HCT116 (cell line): ENCODE results near the gene KAZN. TPM values are rescaled to one million over a fixed set of nuclear protein-coding genes. Genes with fewer than 3 reads are reported as not detected.

Experiments used
- ATAC-seq: fragments of 200-7000 bp; cut with Tn5 transposase; 2 replicates; pipeline ENCODE4 v1.9.1; 2020; ENCODE audit warnings: mild to moderate bottlenecking, moderate library complexity
- BruUV-seq: library from RNA; stranded (reverse); fragments of 400-500 nt; replicated peaks from 2 replicates; lab custom pipeline; 2021; lab: Mats Ljungman, UMichigan
- CTCF ChIA-PET: fragments of 300-600 bp; sonication (Branson Sonifier 250); formaldehyde crosslinking; loops from one replicate; lab custom pipeline; 2021; ENCODE audit warnings: antibody characterized with exemption; lab: Charles Lee
- POLR2A ChIA-PET: fragments of 300-600, 350-600 bp; sonication (Branson Sonifier 250); formaldehyde crosslinking; loops from one replicate; lab custom pipeline; 2021; ENCODE audit warnings: antibody characterized with exemption; lab: Charles Lee
- RAD21 ChIA-PET, 2 experiments: fragments of 300-600 bp; sonication (Branson Sonifier 250); formaldehyde crosslinking; loops; one replicate each; lab custom pipeline; 2023; ENCODE audit warnings: low total read pairs in 2 of 2; ENCODE audit not compliant: uncharacterized antibody in 2 of 2, unreplicated experiment in 2 of 2, low non-redundant PET in 1 of 2; lab: Charles Lee
- DNase-seq: peaks from one replicate; pipeline ENCODE4 v3.0.0-alpha.2; 2010; ENCODE audit warnings: low read depth, low spot score
- H2AFZ ChIP-seq: fragments of 200-600 bp; shearing (Covaris generic), sonication (generic); 2 replicates; pipeline ENCODE4 v1.6.1; 2017; ENCODE audit warnings: low read depth, mixed run types, mixed read lengths, antibody characterized with exemption, low read length; ENCODE audit not compliant: poor library complexity, severe bottlenecking
- H3K27ac ChIP-seq: 2 replicates; pipeline ENCODE4 v1.5.1; 2012; ENCODE audit warnings: low read depth, low read length
- H3K27me3 ChIP-seq: fragments of 200-600 bp; sonication (generic); 2 replicates; pipeline ENCODE4 v1.6.1; 2016; ENCODE audit warnings: mixed run types, low read length, mixed read lengths; ENCODE audit not compliant: insufficient read depth
- H3K36me3 ChIP-seq, 2 experiments: fragments of 200-500 bp in 1 of 2; fragments of 200-600 bp in 1 of 2; sonication (Bioruptor generic) in 1 of 2; sonication (generic) in 1 of 2; 2 replicates each; pipeline versions ENCODE4 v1.5.1 to v1.6.1; 2014 to 2016; ENCODE audit warnings: low read length in 2 of 2, inconsistent platforms in 1 of 2, mixed read lengths in 1 of 2, mixed run types in 1 of 2; ENCODE audit not compliant: insufficient read depth in 2 of 2, control insufficient read depth in 1 of 2
- H3K4me1 ChIP-seq, 2 experiments: fragments of 200-600 bp in 1 of 2; sonication (generic) in 1 of 2; 2 replicates each; pipeline versions ENCODE4 v1.5.1 to v1.6.1; 2012 to 2017; ENCODE audit warnings: low read length in 2 of 2, inconsistent platforms in 1 of 2, mild to moderate bottlenecking in 1 of 2, mixed read lengths in 1 of 2, mixed run types in 1 of 2, moderate library complexity in 1 of 2; ENCODE audit not compliant: insufficient read depth in 2 of 2, control insufficient read depth in 1 of 2
- H3K4me2 ChIP-seq: fragments of 200-600 bp; sonication (generic); 2 replicates; pipeline ENCODE4 v1.6.1; 2017; ENCODE audit warnings: mixed run types, low read length, mixed read lengths
- H3K4me3 ChIP-seq, 2 experiments: fragments of 200-600 bp in 1 of 2; sonication (generic) in 1 of 2; replicated peaks in 1 of 2; 2 replicates each; pipeline ENCODE4 v1.5.1; 2011 to 2016; ENCODE audit warnings: low read length in 2 of 2, control low read depth in 1 of 2, low read depth in 1 of 2, mild to moderate bottlenecking in 1 of 2, mixed read lengths in 1 of 2, mixed run types in 1 of 2
- H3K79me2 ChIP-seq: fragments of 200-600 bp; sonication (generic); 2 replicates; pipeline ENCODE4 v1.6.1; 2017; ENCODE audit warnings: mild to moderate bottlenecking, mixed run types, low read length, moderate library complexity, mixed read lengths; ENCODE audit not compliant: insufficient read depth
- H3K9ac ChIP-seq: fragments of 200-600 bp; sonication (generic); 2 replicates; pipeline ENCODE4 v1.6.1; 2016; ENCODE audit warnings: low read length, mixed read lengths
- H3K9me2 ChIP-seq: fragments of 200-600 bp; sonication (generic), shearing (Covaris generic); 2 replicates; pipeline ENCODE4 v1.6.1; 2017; ENCODE audit warnings: mixed run types, mild to moderate bottlenecking, moderate library complexity; ENCODE audit not compliant: insufficient read depth
- H3K9me3 ChIP-seq, 2 experiments: fragments of 200-500 bp in 1 of 2; fragments of 200-600 bp in 1 of 2; sonication (Bioruptor generic) in 1 of 2; sonication (generic) in 1 of 2; 2 replicates each; pipeline ENCODE4 v1.6.1; 2014 to 2017; ENCODE audit warnings: low read length in 2 of 2, mixed read lengths in 2 of 2, inconsistent platforms in 1 of 2, low read depth in 1 of 2, mild to moderate bottlenecking in 1 of 2, mixed run types in 1 of 2, moderate library complexity in 1 of 2; ENCODE audit not compliant: control insufficient read depth in 1 of 2, insufficient read depth in 1 of 2
- H4K20me1 ChIP-seq: fragments of 200-600 bp; sonication (generic), shearing (Covaris generic); 2 replicates; pipeline ENCODE4 v1.6.1; 2017; ENCODE audit warnings: mixed run types, mild to moderate bottlenecking, moderate library complexity; ENCODE audit not compliant: insufficient read depth
- ATF3 ChIP-seq: IDR thresholded peaks from 2 replicates; pipeline ENCODE4 v1.6.1; 2012
- CEBPB ChIP-seq: IDR thresholded peaks from 2 replicates; pipeline ENCODE4 v1.6.1; 2012; ENCODE audit warnings: low read depth
- CTCF ChIP-seq, 3 experiments: fragments of 200-600 bp in 1 of 3; sonication (generic) in 1 of 3; IDR thresholded peaks in 2 of 3; conservative IDR thresholded peaks in 1 of 3; 2 replicates each; pipeline ENCODE4 v1.5.1; 2012 to 2017; ENCODE audit warnings: low read depth in 2 of 3, low read length in 2 of 3, antibody characterized with exemption in 1 of 3, borderline replicate concordance in 1 of 3, control low read depth in 1 of 3, mild to moderate bottlenecking in 1 of 3, mixed read lengths in 1 of 3, mixed run types in 1 of 3, moderate library complexity in 1 of 3; ENCODE audit not compliant: insufficient read depth in 1 of 3
- ELF1 ChIP-seq: IDR thresholded peaks from 2 replicates; pipeline ENCODE4 v1.6.1; 2012; ENCODE audit warnings: low read depth, borderline replicate concordance
- MAX ChIP-seq: IDR thresholded peaks from 2 replicates; pipeline ENCODE4 v1.6.1; 2012
- REST ChIP-seq: IDR thresholded peaks from 2 replicates; pipeline ENCODE4 v1.6.1; 2012; ENCODE audit warnings: low read depth
- SIN3A ChIP-seq: IDR thresholded peaks from 2 replicates; pipeline ENCODE4 v1.6.1; 2012; ENCODE audit warnings: low read depth
- SP1 ChIP-seq: IDR thresholded peaks from 2 replicates; pipeline ENCODE4 v1.6.1; 2012; ENCODE audit warnings: low read depth
- YY1 ChIP-seq: IDR thresholded peaks from 2 replicates; pipeline ENCODE4 v1.6.1; 2011; ENCODE audit warnings: low read length, low read depth, moderate library complexity, mild to moderate bottlenecking; ENCODE audit not compliant: insufficient replicate concordance; ENCODE audit errors: extremely low read depth
- ZNF274 ChIP-seq: fragments of 200-500 bp; sonication (Bioruptor generic); IDR thresholded peaks from 2 replicates; pipeline ENCODE4 v1.6.1; 2014; ENCODE audit warnings: mild to moderate bottlenecking, low read depth, low read length, inconsistent platforms
- intact Hi-C: fragments of 100-400 bp; cut with micrococcal nuclease; formaldehyde crosslinking; loops from 2 replicates; pipeline ENCODE4 v1.10.0; 2022
- total RNA-seq: library from RNA; stranded (reverse); gene quantifications from one replicate; pipeline ENCODE4 v1.2.1, GENCODE V29; 2021; ENCODE audit not compliant: unreplicated experiment

The KAZN gene
- total RNA-seq, 1 experiment from 2014 or later, result 13.4 TPM

- H3K36me3 ChIP-seq, result no peaks in the 10 kb centered on the region
- no peak overlapping the region for H3K4me2 ChIP-seq
- TF ChIP-seq ATF3 (no peak), ZNF274 (no peak), CTCF (IDR thresholded peaks at IDR 0.05 in 2 of 3, conservative IDR thresholded peaks at IDR 0.05 in 1 of 3; ENCODE audit: borderline replicate concordance in 1 of 3, insufficient read depth in 1 of 3, low read depth in 2 of 3, low read length in 2 of 3) (no peak), CEBPB (no peak), MAX (no peak), SIN3A (no peak)
- peaks cover 52% of the 10 kb centered on the region for H3K27me3 ChIP-seq
- H2AFZ ChIP-seq, result no peak overlapping the region
- ATAC-seq (no peak), DNase-seq (no peak)
- no peaks in the 10 kb centered on the region for H3K79me2 ChIP-seq
- POLR2A ChIA-PET, result no interaction called here
- no peaks in the 10 kb centered on the region for H3K4me1 ChIP-seq
- BruUV-seq, result no TSS peak
- CTCF ChIA-PET, result no interaction called here
- no peak overlapping the region for H3K9ac ChIP-seq
- intact Hi-C loops, result no loop called here
- RAD21 ChIA-PET, result no interaction called here
- no peaks in the 10 kb centered on the region for H4K20me1 ChIP-seq
- no peak overlapping the region for H3K4me3 ChIP-seq
- no peaks in the 10 kb centered on the region for H3K9me2 ChIP-seq
- H3K27ac ChIP-seq, result no peak overlapping the region
- H3K9me3 ChIP-seq, result no peaks in the 10 kb centered on the region
Observed at GRCh38 chr1:14759843-14760242, 161.4 kb downstream of the KAZN start.

- TF ChIP-seq YY1, result no peak
- no peak for TF ChIP-seq REST
- TF ChIP-seq CTCF (IDR thresholded peaks at IDR 0.05 in 2 of 3, conservative IDR thresholded peaks at IDR 0.05 in 1 of 3; ENCODE audit: borderline replicate concordance in 1 of 3, insufficient read depth in 1 of 3, low read depth in 2 of 3, low read length in 2 of 3), result no peak
- TF ChIP-seq ZNF274, result no peak
- no peak for TF ChIP-seq CEBPB
- TF ChIP-seq SP1, result no peak
- TF ChIP-seq SIN3A, result no peak
- TF ChIP-seq ELF1, result no peak
Observed at GRCh38 chr1:14760780-14761179, 162.3 kb downstream of the KAZN start.

More at GRCh38 chr1:14760780-14761179, 162.3 kb downstream of the KAZN start:
- ChIA-PET RAD21 (no interaction called here), CTCF (no interaction called here), POLR2A (no interaction called here)
- no TSS peak for BruUV-seq
- H3K9ac ChIP-seq, result no peak overlapping the region
- H3K9me3 ChIP-seq, result no peaks in the 10 kb centered on the region
- H3K27ac ChIP-seq, result no peak overlapping the region
- H3K36me3 ChIP-seq, result no peaks in the 10 kb centered on the region
- no peaks in the 10 kb centered on the region for H4K20me1 ChIP-seq
- intact Hi-C loops, result no loop called here
- no peaks in the 10 kb centered on the region for H3K9me2 ChIP-seq
- peaks cover 0 to 2% of the 10 kb centered on the region in 2 experiments; a peak in 1 of 4 replicates for H3K4me1 ChIP-seq
- ATAC-seq (no peak), DNase-seq (no peak)
- H3K4me3 ChIP-seq, result no peak overlapping the region
- no peak overlapping the region for H3K4me2 ChIP-seq
- H2AFZ ChIP-seq, result no peak overlapping the region
- no peaks in the 10 kb centered on the region for H3K79me2 ChIP-seq
- H3K27me3 ChIP-seq, result peaks cover 55% of the 10 kb centered on the region
